Kidney glomerular epithelial cell (primary cell): ENCODE results near the gene MOK.
"Not testable (repeated sequence)": the region's sequence is repeated elsewhere in the genome, so short reads cannot be mapped to it uniquely, and the experiment has no call there.

ENCODE experiments used
- DNase-seq: peaks from one replicate; lab custom pipeline; 2025; lab: John Stamatoyannopoulos, UW

MOK gene, protein sequence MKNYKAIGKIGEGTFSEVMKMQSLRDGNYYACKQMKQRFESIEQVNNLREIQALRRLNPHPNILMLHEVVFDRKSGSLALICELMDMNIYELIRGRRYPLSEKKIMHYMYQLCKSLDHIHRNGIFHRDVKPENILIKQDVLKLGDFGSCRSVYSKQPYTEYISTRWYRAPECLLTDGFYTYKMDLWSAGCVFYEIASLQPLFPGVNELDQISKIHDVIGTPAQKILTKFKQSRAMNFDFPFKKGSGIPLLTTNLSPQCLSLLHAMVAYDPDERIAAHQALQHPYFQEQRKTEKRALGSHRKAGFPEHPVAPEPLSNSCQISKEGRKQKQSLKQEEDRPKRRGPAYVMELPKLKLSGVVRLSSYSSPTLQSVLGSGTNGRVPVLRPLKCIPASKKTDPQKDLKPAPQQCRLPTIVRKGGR

GRCh38 chr14:102304611-102305506, at the start of gene MOK:
MOK (minus strand) TSS chr14:102305164; CDS start chr14:102304968, 196 bp downstream.
- DNase-seq: peak; percentile 96

GRCh38 chr14:102353126-102353619, 48.2 kb upstream of the MOK start:
- no peak for DNase-seq

GRCh38 chr14:102352213-102352612, 47.2 kb upstream of the MOK start:
- DNase-seq: no peak

GRCh38 chr14:102351593-102351992, 46.6 kb upstream of the MOK start:
- DNase-seq: not testable (repeated sequence)

- no peak for DNase-seq
Observed at GRCh38 chr14:102351023-102351422, 46.1 kb upstream of the MOK start.

- DNase-seq: no peak
Observed at GRCh38 chr14:102348376-102348775, 43.4 kb upstream of the MOK start.

DNA sequence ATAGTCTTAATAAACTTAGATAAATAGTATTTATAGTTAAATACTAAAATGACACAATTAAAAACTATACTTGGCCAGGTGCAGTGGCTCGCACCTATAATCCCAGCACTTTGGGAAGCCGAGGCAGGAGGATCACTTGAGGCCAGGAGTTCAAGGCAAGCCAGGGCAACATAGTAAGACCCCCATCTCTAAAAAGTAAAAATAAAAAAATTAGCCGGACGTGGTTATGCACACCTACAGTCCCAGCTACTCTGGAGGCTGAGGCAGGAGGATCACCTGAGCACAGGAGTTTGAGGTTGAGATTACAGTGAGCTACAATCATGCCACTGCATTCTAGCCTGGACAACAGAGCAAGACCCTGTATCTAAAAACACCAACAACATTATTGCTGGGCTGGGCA, 41.7 kb upstream of the MOK start:
- no peak for DNase-seq

DNA sequence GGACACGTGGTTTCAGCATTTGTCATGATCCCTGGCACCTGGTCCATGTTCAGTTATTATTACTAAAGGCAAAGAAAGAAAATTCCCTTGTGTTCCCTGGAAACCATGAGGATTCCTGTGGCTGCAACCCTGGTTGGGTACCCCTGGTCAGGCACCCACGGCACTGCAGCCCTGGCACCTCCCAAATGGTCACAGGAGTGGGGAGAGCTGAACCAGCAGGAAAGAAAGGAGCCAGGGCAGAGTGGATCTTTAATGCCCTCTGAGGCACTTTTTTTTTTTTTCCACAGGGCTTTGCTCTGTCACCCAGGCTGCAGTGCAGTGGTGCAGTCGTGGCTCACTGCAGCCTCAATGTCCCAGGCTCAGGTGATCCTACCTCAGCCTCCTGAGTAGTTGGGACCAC, 40.3 kb upstream of the MOK start:
- DNase-seq: no peak

DNA sequence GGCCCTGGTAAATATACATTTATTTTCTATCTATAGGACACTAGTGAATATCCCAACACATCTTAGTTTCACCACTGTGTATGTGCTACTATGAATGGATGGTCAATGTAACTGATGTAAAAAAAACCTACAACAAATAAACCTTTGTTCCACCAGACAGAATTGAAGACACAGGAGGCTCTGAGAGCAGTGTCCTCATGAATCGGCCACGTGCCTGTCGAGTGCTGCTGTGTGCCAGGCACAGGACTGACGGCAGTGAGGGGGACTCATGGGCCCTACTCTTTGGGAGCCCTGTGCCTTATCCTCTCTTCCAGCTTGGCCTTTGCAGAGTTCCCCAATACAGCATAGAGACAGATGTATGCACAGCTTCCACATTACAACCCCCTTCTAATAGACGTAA, 39.5 kb upstream of the MOK start:
- DNase-seq: no peak

- no peak for DNase-seq
Observed at GRCh38 chr14:102344084-102344483, 39.1 kb upstream of the MOK start.

DNA sequence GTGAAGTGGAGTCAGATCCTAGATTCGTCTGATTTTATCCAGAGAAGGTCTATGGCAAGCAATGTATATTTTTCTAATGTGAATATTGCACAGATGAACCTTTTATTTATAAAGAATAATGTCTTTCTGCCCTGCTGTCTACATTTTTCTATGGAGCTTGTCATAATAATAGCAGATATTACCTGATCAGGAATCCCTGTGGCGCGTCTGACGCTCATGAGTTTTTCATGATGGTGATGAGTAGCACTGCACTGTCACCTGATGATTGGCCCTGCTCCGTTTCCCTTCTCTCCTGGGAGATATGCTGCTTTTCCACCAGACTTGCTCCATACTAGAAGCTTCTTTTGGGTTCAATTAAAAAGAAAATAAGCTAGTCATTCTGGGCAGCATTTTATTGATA, 37.3 kb upstream of the MOK start:
- DNase-seq: no peak

DNA sequence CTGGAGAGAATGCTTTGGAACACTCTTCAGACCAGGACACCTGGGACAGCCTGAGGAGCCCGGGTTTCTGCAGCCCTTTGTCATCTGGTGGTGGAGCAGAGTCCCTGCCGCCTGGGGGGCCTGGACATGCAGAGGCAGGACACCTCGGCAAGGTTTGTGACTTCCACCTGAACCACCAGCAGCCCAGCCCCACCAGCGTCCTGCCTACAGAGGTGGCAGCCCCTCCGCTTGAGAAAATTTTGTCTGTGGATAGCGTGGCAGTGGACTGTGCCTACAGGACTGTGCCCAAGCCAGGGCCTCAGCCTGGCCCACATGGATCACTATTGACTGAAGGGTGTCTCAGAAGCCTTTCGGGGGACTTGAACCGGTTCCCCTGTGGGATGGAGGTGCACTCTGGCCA, 36.6 kb upstream of the MOK start:
- DNase-seq: no peak

DNA sequence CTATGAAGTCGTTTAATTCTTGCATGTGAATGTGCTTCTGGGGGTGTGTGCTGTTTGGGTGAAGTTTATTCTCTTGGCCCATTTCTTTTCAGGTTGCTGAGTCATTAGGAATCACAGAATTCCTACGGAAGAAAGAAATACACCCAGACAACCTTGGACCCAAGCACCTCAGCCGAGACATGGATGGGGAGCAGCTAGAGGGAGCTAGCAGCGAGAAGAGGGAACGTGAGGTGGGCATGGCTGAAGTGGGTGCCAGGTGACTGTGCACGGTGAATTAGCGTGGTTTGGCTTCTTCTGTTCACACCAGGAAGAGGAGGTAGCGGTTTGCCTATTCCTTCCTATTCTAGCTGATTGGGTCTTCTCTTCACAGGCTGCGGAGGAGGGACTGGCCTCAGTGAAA, 33.8 kb upstream of the MOK start:
- DNase-seq: no peak

- no peak for DNase-seq
Observed at GRCh38 chr14:102335163-102335562, 30.2 kb upstream of the MOK start.

- DNase-seq: no peak
Observed at GRCh38 chr14:102333795-102334705, 29.1 kb upstream of the MOK start.

DNA sequence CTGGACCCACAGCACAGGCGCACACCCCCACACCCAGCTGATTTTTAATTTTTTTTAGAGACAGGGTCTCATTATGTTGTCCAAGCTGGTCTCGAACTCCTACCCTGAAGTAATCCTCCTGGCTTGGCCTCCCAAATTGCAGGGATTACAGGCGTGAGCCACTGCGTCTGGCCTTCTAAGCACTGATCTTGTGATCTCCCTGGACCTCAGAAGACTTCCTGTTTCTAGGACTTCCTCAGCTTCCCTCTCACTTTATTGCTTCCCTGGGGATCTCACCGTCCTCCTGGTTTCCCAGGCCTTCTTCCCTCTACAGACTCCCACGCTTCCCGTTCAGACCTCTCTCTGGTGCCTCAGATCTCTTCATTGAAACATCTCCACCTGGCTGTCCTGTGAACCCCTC, 28.4 kb upstream of the MOK start:
- DNase-seq: no peak

DNA sequence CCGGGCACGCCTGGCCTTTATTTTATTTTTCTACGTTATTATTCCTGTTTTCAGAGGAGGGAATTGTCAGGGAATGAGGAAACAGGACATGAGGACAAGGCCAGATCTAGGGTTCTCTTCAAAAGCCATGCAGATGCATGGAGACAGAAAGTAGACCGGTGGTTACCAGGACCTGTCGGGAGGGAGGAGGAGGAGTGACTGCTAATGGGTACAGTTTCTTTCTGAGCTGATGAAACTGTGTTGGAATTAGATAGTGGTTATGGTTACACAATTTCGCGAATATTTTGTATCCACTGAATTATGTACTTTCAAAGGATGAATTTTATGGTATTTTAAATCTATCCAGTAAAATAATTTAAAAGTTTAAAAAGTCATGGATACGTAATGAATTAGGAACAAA, 25.8 kb upstream of the MOK start:
- DNase-seq: no peak

DNA sequence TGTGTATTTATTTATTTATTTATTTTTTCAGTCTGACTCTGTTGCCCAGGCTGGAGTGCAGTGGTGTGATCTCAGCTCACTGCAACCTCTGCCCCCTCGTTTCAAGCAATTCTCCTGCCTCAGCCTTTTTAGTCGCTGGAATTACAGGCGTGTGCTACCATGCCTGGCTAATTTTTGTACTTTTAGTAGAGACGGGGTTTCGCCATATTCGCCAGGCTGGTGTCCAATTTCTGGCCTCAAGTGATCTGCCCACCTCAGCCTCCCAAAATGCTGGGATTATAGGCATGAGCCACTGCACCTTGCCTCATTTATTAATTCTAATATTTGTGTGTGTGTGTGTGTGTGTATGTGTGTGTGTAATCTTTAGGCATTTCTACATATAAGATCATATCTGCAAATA, 24.4 kb upstream of the MOK start:
- DNase-seq: not testable (repeated sequence)

GRCh38 chr14:102326583-102326982, 21.6 kb upstream of the MOK start:
- DNase-seq: no peak

DNA sequence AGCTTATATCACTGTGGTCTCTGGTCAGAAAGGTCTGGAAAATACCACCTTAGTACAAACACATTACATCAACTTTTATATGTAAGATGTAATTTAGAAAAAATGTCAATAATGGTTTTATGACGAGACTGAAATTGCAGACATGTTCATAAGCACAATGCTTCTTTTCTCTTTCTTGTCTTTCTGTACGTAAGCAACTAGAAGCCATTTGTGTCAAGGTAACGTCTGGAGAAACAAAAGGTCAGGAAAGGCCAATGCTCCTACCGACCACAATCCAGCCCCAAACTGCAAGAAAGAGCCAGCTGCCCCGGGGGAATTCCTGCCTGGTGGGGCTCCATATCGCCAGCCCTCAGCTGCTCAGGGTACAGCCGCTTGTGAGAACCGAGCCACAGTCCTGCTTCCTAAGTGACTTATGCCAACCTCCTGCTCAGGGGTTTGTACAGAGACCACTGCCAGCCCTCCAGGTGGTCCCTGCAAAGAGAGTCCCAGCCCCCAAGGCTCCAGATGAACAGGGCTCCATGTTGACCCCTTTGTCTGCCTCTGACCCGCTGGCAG, 20.9 kb upstream of the MOK start:
- no peak for DNase-seq

- peak; percentile 61 for DNase-seq
Observed at GRCh38 chr14:102323102-102323501, 18.1 kb upstream of the MOK start.
